HepG2 (cell line): ENCODE data around the gene TMPRSS7. TPM values are rescaled to one million over a fixed set of nuclear protein-coding genes. Genes with fewer than 3 reads are reported as not detected.
A peak's percentile ranks its signal among the peaks of the same experiment; 100 is the strongest.

Experiments
- CHD2 ChIP-seq: IDR thresholded peaks from 2 replicates; pipeline ENCODE4 v1.6.1; 2011; ENCODE audit warnings: low read depth, low read length, improper control_type of control experiment
- ESRRA ChIP-seq: sonication (generic); formaldehyde crosslinking; IDR thresholded peaks from 2 replicates; pipeline ENCODE4 v1.5.1; 2020; ENCODE audit warnings: mild to moderate bottlenecking, low read depth, missing genetic modification reagents
- FOXA1 ChIP-seq, 2 experiments: fragments of 450-650 bp in 1 of 2; sonication (generic) in 1 of 2; formaldehyde crosslinking in 1 of 2; IDR thresholded peaks; 2 replicates each; pipeline versions ENCODE4 v1.4.0 to v1.6.1; 2016 to 2020; ENCODE audit warnings: missing genetic modification reagents in 1 of 2
- FOXA3 ChIP-seq: IDR thresholded peaks from 2 replicates; pipeline ENCODE4 v1.6.1; 2016; ENCODE audit warnings: missing genetic modification reagents, missing compliant biosample characterization
- HIVEP1 ChIP-seq: sonication (generic); formaldehyde crosslinking; IDR thresholded peaks from 2 replicates; pipeline ENCODE4 v1.4.0; 2020; ENCODE audit warnings: mild to moderate bottlenecking, missing genetic modification reagents
- JARID2 ChIP-seq: sonication (generic); formaldehyde crosslinking; IDR thresholded peaks from 2 replicates; pipeline ENCODE4 v1.8.1; 2023; ENCODE audit warnings: missing genetic modification reagents, inconsistent platforms; ENCODE audit not compliant: insufficient replicate concordance
- MXI1 ChIP-seq: IDR thresholded peaks from 3 replicates; pipeline ENCODE4 v1.6.1; 2012; ENCODE audit warnings: low read depth, low read length, inconsistent platforms, borderline replicate concordance
- NONO ChIP-seq, 2 experiments: fragments of 450-650 bp in 1 of 2; sonication (generic) in 1 of 2; formaldehyde crosslinking in 1 of 2; IDR thresholded peaks in 1 of 2; conservative IDR thresholded peaks in 1 of 2; 2 replicates each; pipeline versions ENCODE4 v1.6.1 to v1.8.0; 2017 to 2022; ENCODE audit warnings: mild to moderate bottlenecking in 1 of 2, missing genetic modification reagents in 1 of 2, moderate library complexity in 1 of 2
- PPARG ChIP-seq: conservative IDR thresholded peaks from 2 replicates; pipeline ENCODE4 v1.6.1; 2016; ENCODE audit warnings: missing biosample characterization, missing genetic modification reagents
- RAD51 ChIP-seq: fragments of 450-650 bp; IDR thresholded peaks from 2 replicates; pipeline ENCODE4 v1.6.1; 2016; ENCODE audit warnings: borderline replicate concordance
- SATB2 ChIP-seq: sonication (generic); formaldehyde crosslinking; IDR thresholded peaks from 2 replicates; pipeline ENCODE4 v1.5.0; 2020; ENCODE audit warnings: missing genetic modification reagents
- SKI ChIP-seq: fragments of 450-650 bp; IDR thresholded peaks from one replicate; pipeline ENCODE4 v1.6.1; 2018; ENCODE audit warnings: mild to moderate bottlenecking; ENCODE audit not compliant: partially characterized antibody
- SMARCC2 ChIP-seq: fragments of 450-650 bp; IDR thresholded peaks from 2 replicates; pipeline ENCODE4 v1.6.1; 2017; ENCODE audit warnings: antibody characterized with exemption, mild to moderate bottlenecking
- SRSF9 ChIP-seq: fragments of 200-400 bp; formaldehyde crosslinking; IDR thresholded peaks from 2 replicates; pipeline ENCODE4 v1.6.1; 2018; ENCODE audit warnings: borderline replicate concordance, mild to moderate bottlenecking, low read depth, low read length; ENCODE audit not compliant: insufficient read depth, poor library complexity, severe bottlenecking
- TSC22D2 ChIP-seq: sonication (generic); formaldehyde crosslinking; IDR thresholded peaks from 2 replicates; pipeline ENCODE4 v1.5.1; 2020; ENCODE audit warnings: missing genetic modification reagents, mild to moderate bottlenecking, borderline replicate concordance
- YEATS2 ChIP-seq: sonication (generic); formaldehyde crosslinking; IDR thresholded peaks from 2 replicates; pipeline ENCODE4 v1.4.0; 2020; ENCODE audit warnings: missing genetic modification reagents, borderline replicate concordance
- ZNF20 ChIP-seq: sonication (generic); formaldehyde crosslinking; IDR thresholded peaks from 2 replicates; pipeline ENCODE4 v1.4.0; 2020; ENCODE audit warnings: mild to moderate bottlenecking, moderate library complexity, missing genetic modification reagents
- ZNF264 ChIP-seq: sonication (generic); formaldehyde crosslinking; IDR thresholded peaks from 2 replicates; pipeline ENCODE4 v1.4.0; 2020; ENCODE audit warnings: missing genetic modification reagents
- ZNF337 ChIP-seq: sonication (generic); formaldehyde crosslinking; IDR thresholded peaks from 2 replicates; pipeline ENCODE4 v1.5.1; 2020; ENCODE audit warnings: missing genetic modification reagents, low read depth, mild to moderate bottlenecking, borderline replicate concordance
- ZNF761 ChIP-seq: sonication (generic); formaldehyde crosslinking; conservative IDR thresholded peaks from 2 replicates; pipeline ENCODE4 v1.4.0; 2020; ENCODE audit warnings: mild to moderate bottlenecking, missing genetic modification reagents
- polyA plus RNA-seq, 8 experiments: library from polyadenylated mRNA; depleted of rRNA in 3 of 8; stranded (reverse) in 7 of 8; unstranded in 1 of 8; fragments of >200 nt; fragmentation: Illumina TruSeq in 4 of 8; extraction: Trizol in 4 of 8; gene quantifications; 2 replicates each; pipeline versions ENCODE4 v1.2.1 to v1.2.3, GENCODE V29; 2011 to 2016; ENCODE audit warnings: low read depth in 4 of 8, missing spikeins in 1 of 8, mixed read lengths in 1 of 8; ENCODE audit not compliant: insufficient read depth in 1 of 8
- total RNA-seq, 5 experiments: library from RNA; depleted of rRNA; stranded (reverse); fragments of >200 nt; fragmentation: Illumina TruSeq; extraction: Trizol; gene quantifications; 2 replicates each; pipeline ENCODE4 v1.2.3, GENCODE V29; 2016; ENCODE audit warnings: low read depth in 1 of 5
- TF ChIP-seq, protein P1 (sequence below): sonication (generic); formaldehyde crosslinking; IDR thresholded peaks from 2 replicates; pipeline ENCODE4 v1.4.0; 2020; ENCODE audit warnings: missing genetic modification reagents
- TF ChIP-seq, protein P2 (sequence below): sonication (generic); formaldehyde crosslinking; IDR thresholded peaks from 2 replicates; pipeline ENCODE4 v1.9.0; 2022; ENCODE audit warnings: missing genetic modification reagents, mild to moderate bottlenecking, borderline replicate concordance
- TF ChIP-seq, protein P3 (sequence below): sonication (generic); formaldehyde crosslinking; conservative IDR thresholded peaks from 2 replicates; pipeline ENCODE4 v1.5.0; 2020; ENCODE audit warnings: missing genetic modification reagents
- TF ChIP-seq, protein P4 (sequence below): sonication (generic); formaldehyde crosslinking; IDR thresholded peaks from 2 replicates; pipeline ENCODE4 v1.5.0; 2020; ENCODE audit warnings: missing genetic modification reagents

The TMPRSS7 gene
- total and polyA plus RNA-seq, 2 of the 13 experiments (the other 11 are each of a cell fraction or from before 2014, with no cell fraction given) = not detected

DNA sequence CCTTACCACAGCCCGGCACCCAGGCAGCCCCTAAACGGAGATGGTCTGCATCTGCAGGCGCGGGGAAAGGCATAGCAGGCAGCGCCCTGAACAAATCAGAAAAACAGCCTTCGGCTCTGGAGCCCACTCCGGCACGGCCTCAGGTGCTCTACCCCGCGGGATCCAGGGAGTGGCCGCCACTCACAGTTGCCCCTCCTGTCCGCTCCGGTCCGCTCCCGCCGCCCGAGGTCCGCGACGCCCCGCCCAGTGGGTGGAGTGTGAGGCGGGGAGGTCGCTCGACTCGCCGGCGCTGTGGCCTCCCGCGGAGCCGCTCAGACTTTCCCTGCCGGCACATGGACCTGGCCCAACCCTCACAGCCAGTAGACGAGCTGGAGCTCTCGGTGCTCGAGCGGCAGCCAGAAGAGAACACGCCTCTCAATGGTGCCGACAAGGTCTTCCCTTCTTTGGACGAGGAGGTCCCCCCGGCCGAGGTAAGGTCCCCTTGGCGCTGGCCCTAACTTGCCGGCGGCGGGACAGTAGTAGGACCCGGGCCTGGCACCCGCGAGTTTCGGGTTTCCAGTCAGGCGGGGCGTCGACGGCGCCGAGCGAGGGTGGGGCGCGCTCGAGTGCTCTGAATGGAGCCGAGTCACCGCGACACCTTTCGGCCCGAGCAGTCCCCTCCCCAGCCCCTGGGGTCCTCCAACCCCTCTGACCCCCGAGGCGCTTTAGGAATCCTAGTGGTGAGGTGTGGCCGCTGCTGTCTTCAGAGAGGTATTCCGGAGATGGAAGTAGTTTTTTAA, 51.7 kb downstream of the TMPRSS7 start, which contains the start of gene C3orf52 (continued):
- TF ChIP-seq, protein P1, sequence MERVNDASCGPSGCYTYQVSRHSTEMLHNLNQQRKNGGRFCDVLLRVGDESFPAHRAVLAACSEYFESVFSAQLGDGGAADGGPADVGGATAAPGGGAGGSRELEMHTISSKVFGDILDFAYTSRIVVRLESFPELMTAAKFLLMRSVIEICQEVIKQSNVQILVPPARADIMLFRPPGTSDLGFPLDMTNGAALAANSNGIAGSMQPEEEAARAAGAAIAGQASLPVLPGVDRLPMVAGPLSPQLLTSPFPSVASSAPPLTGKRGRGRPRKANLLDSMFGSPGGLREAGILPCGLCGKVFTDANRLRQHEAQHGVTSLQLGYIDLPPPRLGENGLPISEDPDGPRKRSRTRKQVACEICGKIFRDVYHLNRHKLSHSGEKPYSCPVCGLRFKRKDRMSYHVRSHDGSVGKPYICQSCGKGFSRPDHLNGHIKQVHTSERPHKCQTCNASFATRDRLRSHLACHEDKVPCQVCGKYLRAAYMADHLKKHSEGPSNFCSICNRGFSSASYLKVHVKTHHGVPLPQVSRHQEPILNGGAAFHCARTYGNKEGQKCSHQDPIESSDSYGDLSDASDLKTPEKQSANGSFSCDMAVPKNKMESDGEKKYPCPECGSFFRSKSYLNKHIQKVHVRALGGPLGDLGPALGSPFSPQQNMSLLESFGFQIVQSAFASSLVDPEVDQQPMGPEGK (CRISPR knock-in tag) = no peak
- TF ChIP-seq MXI1 (peak; percentile 43; the same call in 1 of the 3 replicates), SRSF9 (no peak), ZNF20 (CRISPR knock-in tag) (no peak), FOXA3 (no peak), YEATS2 (no peak), CHD2 (no peak), SMARCC2 (no peak), ZNF761 (CRISPR knock-in tag) (no peak), FOXA1 (IDR thresholded peaks at IDR 0.05) (no peak), FOXA1 (CRISPR knock-in tag; IDR thresholded peaks at IDR 0.05) (no peak), HIVEP1 (CRISPR knock-in tag) (peak; percentile 26; the same call in 1 of the 2 replicates), ZNF337 (CRISPR knock-in tag) (peak; percentile 58; the same call in 1 of the 2 replicates), SKI (no peak), RAD51 (no peak), JARID2 (CRISPR knock-in tag) (no peak), TSC22D2 (CRISPR knock-in tag) (no peak), ZNF264 (CRISPR knock-in tag) (no peak), SATB2 (CRISPR knock-in tag) (no peak), PPARG (CRISPR knock-in tag) (no peak), NONO (IDR thresholded peaks at IDR 0.05) (no peak), NONO (CRISPR knock-in tag; conservative IDR thresholded peaks at IDR 0.05) (peak; percentile 63; the same call in 1 of the 2 replicates), ESRRA (no peak)
- TF ChIP-seq, protein P2, sequence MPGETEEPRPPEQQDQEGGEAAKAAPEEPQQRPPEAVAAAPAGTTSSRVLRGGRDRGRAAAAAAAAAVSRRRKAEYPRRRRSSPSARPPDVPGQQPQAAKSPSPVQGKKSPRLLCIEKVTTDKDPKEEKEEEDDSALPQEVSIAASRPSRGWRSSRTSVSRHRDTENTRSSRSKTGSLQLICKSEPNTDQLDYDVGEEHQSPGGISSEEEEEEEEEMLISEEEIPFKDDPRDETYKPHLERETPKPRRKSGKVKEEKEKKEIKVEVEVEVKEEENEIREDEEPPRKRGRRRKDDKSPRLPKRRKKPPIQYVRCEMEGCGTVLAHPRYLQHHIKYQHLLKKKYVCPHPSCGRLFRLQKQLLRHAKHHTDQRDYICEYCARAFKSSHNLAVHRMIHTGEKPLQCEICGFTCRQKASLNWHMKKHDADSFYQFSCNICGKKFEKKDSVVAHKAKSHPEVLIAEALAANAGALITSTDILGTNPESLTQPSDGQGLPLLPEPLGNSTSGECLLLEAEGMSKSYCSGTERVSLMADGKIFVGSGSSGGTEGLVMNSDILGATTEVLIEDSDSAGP (CRISPR knock-in tag) = peak; percentile 62; the same call in 1 of the 2 replicates
- TF ChIP-seq, protein P3, sequence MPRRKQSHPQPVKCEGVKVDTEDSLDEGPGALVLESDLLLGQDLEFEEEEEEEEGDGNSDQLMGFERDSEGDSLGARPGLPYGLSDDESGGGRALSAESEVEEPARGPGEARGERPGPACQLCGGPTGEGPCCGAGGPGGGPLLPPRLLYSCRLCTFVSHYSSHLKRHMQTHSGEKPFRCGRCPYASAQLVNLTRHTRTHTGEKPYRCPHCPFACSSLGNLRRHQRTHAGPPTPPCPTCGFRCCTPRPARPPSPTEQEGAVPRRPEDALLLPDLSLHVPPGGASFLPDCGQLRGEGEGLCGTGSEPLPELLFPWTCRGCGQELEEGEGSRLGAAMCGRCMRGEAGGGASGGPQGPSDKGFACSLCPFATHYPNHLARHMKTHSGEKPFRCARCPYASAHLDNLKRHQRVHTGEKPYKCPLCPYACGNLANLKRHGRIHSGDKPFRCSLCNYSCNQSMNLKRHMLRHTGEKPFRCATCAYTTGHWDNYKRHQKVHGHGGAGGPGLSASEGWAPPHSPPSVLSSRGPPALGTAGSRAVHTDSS (CRISPR knock-in tag) = no peak
- TF ChIP-seq, protein P4, sequence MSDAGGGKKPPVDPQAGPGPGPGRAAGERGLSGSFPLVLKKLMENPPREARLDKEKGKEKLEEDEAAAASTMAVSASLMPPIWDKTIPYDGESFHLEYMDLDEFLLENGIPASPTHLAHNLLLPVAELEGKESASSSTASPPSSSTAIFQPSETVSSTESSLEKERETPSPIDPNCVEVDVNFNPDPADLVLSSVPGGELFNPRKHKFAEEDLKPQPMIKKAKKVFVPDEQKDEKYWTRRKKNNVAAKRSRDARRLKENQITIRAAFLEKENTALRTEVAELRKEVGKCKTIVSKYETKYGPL (CRISPR knock-in tag) = no peak; the same call in 1 of the 2 replicates
